PC-9 (cell line): ENCODE measurements around the gene SMKR1.

ENCODE experiments used
- CTCF ChIP-seq: fragments of 200-600 bp; sonication (generic); conservative IDR thresholded peaks from 2 replicates; pipeline ENCODE4 v1.6.1; 2017; ENCODE audit warnings: mixed run types, antibody characterized with exemption, mild to moderate bottlenecking, moderate library complexity
- EZH2 ChIP-seq: fragments of 200-600 bp; sonication (generic); IDR thresholded peaks from 2 replicates; pipeline ENCODE4 v1.8.0; 2017; ENCODE audit warnings: antibody characterized with exemption, low read depth

- TF ChIP-seq CTCF (no peak), EZH2 (no peak)
Observed at GRCh38 chr7:129471402-129471827, 30.9 kb upstream of the SMKR1 start.
